ENCODE results near the gene CIAO2A. TPM values are rescaled to one million over a fixed set of nuclear protein-coding genes. Genes with fewer than 3 reads are reported as not detected.
"Not testable (repeated sequence)": the region's sequence is repeated elsewhere in the genome, so short reads cannot be mapped to it uniquely, and the experiment has no call there.

The CIAO2A gene
- 10 to 100 TPM; 49.1 to 55.2 TPM for total RNA-seq
- long read RNA-seq, transcript CIAO2A-201 (5 exons, 1,105 nt) = major isoform, 10 of 16 reads
- long read RNA-seq, partial matches to known transcripts = 0 of 16 reads
- long read RNA-seq, other reads (novel, unspliced or antisense) = 0 of 16 reads

- intact Hi-C loops (cut with DNase I) = loop anchor here (2.0 to 10.0 kb wide), 2 partner anchors 57 to 61 kb away; partner anchors contain the start of gene SNX22 (in 2 of the 2)
- peak; percentile 96 for DNase-seq
- ATAC-seq = peak; percentile 85 to 89
Observed at GRCh38 chr15:64093627-64094417, at the start of gene CIAO2A. Gene CIAO2A (minus strand): TSS chr15:64093838. CDS start chr15:64093768, 70 bp downstream.

GRCh38 chr15:64143276-64143675 lies 49.6 kb upstream of the CIAO2A start:
- ATAC-seq (no peak), DNase-seq (no peak)
- intact Hi-C loops (cut with DNase I) = no loop called here

- intact Hi-C loops (cut with DNase I) = no loop called here
- DNase-seq (no peak), ATAC-seq (no peak)
Observed at GRCh38 chr15:64141798-64142512, 48.3 kb upstream of the CIAO2A start.

DNA sequence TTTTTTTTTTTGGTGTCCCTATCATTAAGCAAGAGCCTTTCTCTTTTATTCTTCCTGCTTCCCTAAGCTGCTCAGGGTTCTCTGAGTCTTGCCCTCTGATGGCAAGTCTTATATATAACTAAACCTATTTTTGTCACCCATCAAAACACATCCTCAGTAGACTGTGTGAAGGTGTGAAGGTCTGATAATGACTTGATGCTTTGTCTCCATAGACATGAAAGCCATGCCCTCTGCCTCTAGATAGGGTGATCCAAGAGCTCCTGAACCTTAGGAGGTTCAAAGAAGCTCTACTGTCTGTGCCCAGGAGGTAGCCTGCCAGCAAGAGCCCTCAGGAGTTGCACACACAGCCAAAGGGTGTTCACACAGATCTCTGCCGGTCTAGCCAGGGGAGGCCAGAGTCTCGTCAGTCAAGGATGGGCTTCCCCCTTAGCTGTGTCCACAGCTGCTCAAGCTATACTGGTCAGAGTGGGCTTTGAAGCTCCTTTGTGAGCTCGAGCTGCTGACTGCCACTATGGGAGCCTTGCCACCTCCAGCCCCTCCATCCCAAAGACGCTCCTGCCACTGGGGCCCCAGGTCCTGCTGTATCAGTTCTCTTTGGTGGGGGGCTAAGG lies 44.8 kb upstream of the CIAO2A start:
- ATAC-seq (no peak), DNase-seq (no peak)
- intact Hi-C loops (cut with DNase I) = no loop called here

GRCh38 chr15:64137226-64137833 lies 43.7 kb upstream of the CIAO2A start:
- DNase-seq = no peak
- ATAC-seq = peak; percentile 59 to 68
- intact Hi-C loops (cut with DNase I) = no loop called here

GRCh38 chr15:64136347-64136746 lies 42.7 kb upstream of the CIAO2A start:
- ATAC-seq = no peak
- DNase-seq = no peak
- intact Hi-C loops (cut with DNase I) = no loop called here

GRCh38 chr15:64134345-64134829 lies 40.7 kb upstream of the CIAO2A start:
- ATAC-seq = peak; percentile 24 to 48
- DNase-seq = no peak
- intact Hi-C loops (cut with DNase I) = no loop called here

GRCh38 chr15:64133623-64134344 lies 40.1 kb upstream of the CIAO2A start:
- DNase-seq (no peak), ATAC-seq (no peak)
- intact Hi-C loops (cut with DNase I) = no loop called here

- peak in 1 of 2 donors; percentile 35 for ATAC-seq
- intact Hi-C loops (cut with DNase I) = no loop called here
Observed at GRCh38 chr15:64132217-64132616, 38.6 kb upstream of the CIAO2A start.

GRCh38 chr15:64131547-64131946 lies 37.9 kb upstream of the CIAO2A start:
- DNase-seq (no peak), ATAC-seq (peak in 1 of 2 donors; percentile 39)
- intact Hi-C loops (cut with DNase I) = no loop called here

More at GRCh38 chr15:64132217-64132616, 38.6 kb upstream of the CIAO2A start:
- no peak for DNase-seq

- ATAC-seq (no peak), DNase-seq (no peak)
- intact Hi-C loops (cut with DNase I) = no loop called here
Observed at GRCh38 chr15:64130159-64130558, 36.5 kb upstream of the CIAO2A start.

- DNase-seq (no peak), ATAC-seq (no peak)
- intact Hi-C loops (cut with DNase I) = no loop called here
Observed at GRCh38 chr15:64127521-64128270, 34.1 kb upstream of the CIAO2A start.

DNA sequence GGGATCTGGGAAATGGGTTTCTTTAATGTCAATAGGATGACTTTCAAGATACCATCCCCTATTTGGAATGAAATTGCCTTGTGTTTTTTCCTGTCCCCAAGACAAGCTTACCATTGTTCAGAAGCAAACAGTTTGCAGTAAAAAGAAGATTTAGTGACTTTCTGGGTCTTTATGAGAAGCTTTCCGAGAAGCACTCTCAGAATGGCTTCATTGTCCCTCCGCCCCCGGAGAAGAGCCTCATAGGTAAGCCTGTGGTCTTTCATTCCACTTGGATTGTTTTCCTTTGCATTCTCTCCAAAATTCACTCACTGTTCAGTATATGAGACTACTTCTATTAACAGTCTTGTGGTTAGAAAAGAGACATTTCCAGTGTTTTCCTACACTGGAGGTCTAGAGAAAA lies 32.3 kb upstream of the CIAO2A start:
- DNase-seq (no peak), ATAC-seq (no peak)
- intact Hi-C loops (cut with DNase I) = no loop called here

DNA sequence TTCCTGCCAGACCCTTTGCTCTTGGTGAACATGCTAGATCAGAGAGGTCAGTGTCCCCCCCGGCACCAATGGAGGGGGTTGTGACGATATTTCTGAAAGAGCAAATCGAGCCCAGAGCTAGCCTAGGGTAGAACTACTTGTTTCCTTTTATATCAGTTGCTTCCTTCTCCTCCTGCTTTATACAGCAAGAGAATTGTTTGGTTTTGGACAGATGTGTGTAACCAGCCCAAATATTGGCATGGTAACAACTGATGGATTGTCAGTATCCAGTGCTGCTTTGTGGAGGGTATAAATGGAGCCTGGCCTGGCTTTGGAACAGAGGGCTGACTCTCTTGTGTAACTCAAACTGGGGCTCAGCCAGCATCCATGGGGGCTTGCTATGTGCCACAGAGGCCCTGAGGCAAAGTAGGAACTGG lies 29.3 kb upstream of the CIAO2A start:
- ATAC-seq (peak in 1 of 2 donors; percentile 56), DNase-seq (no peak)
- intact Hi-C loops (cut with DNase I) = no loop called here

- no peak for ATAC-seq
- intact Hi-C loops (cut with DNase I) = no loop called here
Observed at GRCh38 chr15:64122444-64122843, 28.8 kb upstream of the CIAO2A start.

DNA sequence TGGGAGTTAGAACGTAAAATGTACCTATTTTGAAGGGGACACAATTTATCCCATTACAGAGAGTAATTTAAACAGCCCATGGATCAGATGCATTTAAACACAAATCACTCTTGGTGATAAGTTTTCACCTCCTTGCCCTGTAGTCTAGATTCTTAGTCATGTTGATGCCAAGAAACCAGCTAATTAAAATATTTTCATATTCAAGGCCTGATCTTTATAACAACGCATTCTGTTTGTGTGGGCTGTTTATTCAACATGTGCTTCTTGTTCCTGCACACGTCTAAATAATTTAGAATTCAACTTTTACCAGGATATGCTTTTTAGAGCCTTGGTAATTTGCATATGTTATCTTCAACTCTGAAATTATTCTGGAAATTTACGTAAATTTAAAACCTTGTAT lies 28.0 kb upstream of the CIAO2A start:
- intact Hi-C loops (cut with DNase I) = no loop called here
- no peak for ATAC-seq
- DNase-seq = no peak

More at GRCh38 chr15:64122444-64122843, 28.8 kb upstream of the CIAO2A start:
- DNase-seq = no peak

GRCh38 chr15:64120322-64120721 lies 26.7 kb upstream of the CIAO2A start:
- ATAC-seq; intact Hi-C loops (cut with DNase I); DNase-seq: not testable (repeated sequence)
